Ishikawa (cell line): ENCODE results near the gene YTHDF1.

Experiments used
- RAD21 ChIP-seq: IDR thresholded peaks from 2 replicates; pipeline ENCODE4 v1.6.1; 2012; ENCODE audit warnings: low read depth
- TAF1 ChIP-seq: IDR thresholded peaks from 2 replicates; pipeline ENCODE4 v1.6.1; 2012; ENCODE audit warnings: low read depth, mild to moderate bottlenecking
- TCF12 ChIP-seq: IDR thresholded peaks from 2 replicates; pipeline ENCODE4 v1.6.1; 2012; ENCODE audit warnings: low read depth
- TF ChIP-seq, protein P1 (sequence below): IDR thresholded peaks from 2 replicates; pipeline ENCODE4 v1.6.1; 2012; ENCODE audit warnings: low read depth, mild to moderate bottlenecking

DNA sequence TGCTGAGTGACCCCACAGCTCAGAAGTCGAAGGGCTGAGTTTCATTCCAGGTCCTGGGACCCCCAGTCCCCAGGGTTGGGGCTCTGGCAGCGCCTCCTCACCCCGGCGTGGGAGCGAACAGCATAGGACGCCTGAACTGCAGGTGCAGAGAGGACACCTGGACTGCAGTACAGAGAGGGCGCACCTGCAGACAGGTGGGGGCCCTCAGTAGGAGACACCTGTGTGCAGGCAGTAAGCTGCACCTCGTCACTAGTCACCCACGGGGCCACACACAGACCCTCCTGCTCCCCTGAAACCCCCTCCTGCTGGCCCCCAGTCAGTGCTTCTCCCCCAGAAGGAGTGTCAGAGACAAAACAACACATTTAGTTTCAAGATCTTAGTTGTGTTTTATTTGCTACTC, 46.9 kb upstream of the YTHDF1 start:
- TF ChIP-seq TAF1 (no peak), RAD21 (no peak), TCF12 (no peak)
- TF ChIP-seq, protein P1, sequence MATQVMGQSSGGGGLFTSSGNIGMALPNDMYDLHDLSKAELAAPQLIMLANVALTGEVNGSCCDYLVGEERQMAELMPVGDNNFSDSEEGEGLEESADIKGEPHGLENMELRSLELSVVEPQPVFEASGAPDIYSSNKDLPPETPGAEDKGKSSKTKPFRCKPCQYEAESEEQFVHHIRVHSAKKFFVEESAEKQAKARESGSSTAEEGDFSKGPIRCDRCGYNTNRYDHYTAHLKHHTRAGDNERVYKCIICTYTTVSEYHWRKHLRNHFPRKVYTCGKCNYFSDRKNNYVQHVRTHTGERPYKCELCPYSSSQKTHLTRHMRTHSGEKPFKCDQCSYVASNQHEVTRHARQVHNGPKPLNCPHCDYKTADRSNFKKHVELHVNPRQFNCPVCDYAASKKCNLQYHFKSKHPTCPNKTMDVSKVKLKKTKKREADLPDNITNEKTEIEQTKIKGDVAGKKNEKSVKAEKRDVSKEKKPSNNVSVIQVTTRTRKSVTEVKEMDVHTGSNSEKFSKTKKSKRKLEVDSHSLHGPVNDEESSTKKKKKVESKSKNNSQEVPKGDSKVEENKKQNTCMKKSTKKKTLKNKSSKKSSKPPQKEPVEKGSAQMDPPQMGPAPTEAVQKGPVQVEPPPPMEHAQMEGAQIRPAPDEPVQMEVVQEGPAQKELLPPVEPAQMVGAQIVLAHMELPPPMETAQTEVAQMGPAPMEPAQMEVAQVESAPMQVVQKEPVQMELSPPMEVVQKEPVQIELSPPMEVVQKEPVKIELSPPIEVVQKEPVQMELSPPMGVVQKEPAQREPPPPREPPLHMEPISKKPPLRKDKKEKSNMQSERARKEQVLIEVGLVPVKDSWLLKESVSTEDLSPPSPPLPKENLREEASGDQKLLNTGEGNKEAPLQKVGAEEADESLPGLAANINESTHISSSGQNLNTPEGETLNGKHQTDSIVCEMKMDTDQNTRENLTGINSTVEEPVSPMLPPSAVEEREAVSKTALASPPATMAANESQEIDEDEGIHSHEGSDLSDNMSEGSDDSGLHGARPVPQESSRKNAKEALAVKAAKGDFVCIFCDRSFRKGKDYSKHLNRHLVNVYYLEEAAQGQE: no peak
